Ramos (cell line): ENCODE results near the gene FCRLB.

Experiments
- in situ Hi-C: fragments of 300-500 bp; cut with MboI; formaldehyde crosslinking; loops from one replicate; pipeline ENCODE4 v1.14.3; 2022; ENCODE audit warnings: low sequenced_read_pairs; ENCODE audit not compliant: unreplicated experiment

FCRLB gene

GRCh38 chr1:161718559-161719324 is 2.6 kb upstream of the FCRLB start:
- in situ Hi-C loops, result loop anchor here (25.0 kb wide), 2 partner anchors 506 to 681 kb away; partner anchors contain the start of genes APOA2, FCER1G, NDUFS2 and TSTD1

- in situ Hi-C loops, result loop anchor here (25.0 kb wide), 2 partner anchors 507 to 682 kb away; partner anchors contain the start of genes APOA2, FCER1G, NDUFS2 and TSTD1
These were observed 2.1 kb upstream of the FCRLB start for GRCh38 chr1:161719325-161719611.

DNA sequence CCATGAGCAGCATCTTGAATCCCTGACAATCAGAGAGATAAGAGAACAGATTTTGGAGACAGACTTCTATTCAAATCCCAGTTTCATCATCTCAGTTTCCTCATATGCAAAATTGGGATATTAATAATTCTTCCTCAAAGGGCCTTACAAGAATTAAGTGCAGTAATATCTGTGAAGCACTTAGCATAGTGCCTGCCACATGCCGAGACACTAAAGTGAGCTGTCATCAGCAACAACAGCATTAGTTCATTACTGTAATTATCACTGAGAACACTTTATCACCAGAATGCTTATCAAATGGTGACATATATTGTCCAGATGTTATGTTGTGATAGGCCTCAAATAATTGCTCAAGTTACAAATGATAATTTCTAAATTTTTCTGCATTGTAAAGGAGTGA is 922 bp upstream of the FCRLB start:
- in situ Hi-C loops, result loop anchor here (25.0 kb wide), 2 partner anchors 508 to 683 kb away; partner anchors contain the start of genes APOA2, FCER1G, NDUFS2 and TSTD1

DNA sequence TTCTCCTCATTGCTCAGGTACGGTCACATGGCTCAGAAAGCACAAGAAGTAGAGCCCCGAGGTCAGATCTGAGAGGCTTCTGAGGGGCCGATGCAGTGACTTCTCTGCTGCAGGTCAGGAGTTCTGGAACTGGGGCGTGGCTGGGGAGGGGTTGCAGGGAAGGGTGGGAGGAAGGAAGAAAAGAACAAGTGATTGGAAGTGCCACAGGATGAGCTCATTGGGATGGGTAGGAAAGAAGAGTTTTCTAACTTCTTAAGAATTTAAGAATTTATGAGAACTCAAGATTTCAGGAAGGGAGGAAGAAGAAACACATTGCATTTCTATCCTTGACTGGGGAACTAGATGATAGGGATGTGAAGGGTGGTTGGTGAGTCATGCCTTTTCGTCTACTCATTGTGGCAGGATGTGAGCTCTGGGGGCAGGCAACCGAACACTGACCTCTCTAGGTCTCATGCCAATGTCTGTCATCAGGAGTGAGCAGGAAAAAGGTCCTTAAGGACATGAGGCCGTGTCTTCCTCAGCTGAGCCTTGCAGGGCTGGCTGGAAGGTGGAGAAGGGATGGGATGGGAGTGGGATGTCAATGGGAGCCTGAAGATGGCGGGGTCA is 497 bp downstream of the FCRLB start:
- in situ Hi-C loops, result loop anchor here (25.0 kb wide), 2 partner anchors 510 to 685 kb away; partner anchors contain the start of genes APOA2, FCER1G, NDUFS2 and TSTD1

- in situ Hi-C loops, result loop anchor here (25.0 kb wide), 2 partner anchors 510 to 685 kb away; partner anchors contain the start of genes APOA2, FCER1G, NDUFS2 and TSTD1
These were observed 1.1 kb downstream of the FCRLB start for GRCh38 chr1:161722406-161722805.

DNA sequence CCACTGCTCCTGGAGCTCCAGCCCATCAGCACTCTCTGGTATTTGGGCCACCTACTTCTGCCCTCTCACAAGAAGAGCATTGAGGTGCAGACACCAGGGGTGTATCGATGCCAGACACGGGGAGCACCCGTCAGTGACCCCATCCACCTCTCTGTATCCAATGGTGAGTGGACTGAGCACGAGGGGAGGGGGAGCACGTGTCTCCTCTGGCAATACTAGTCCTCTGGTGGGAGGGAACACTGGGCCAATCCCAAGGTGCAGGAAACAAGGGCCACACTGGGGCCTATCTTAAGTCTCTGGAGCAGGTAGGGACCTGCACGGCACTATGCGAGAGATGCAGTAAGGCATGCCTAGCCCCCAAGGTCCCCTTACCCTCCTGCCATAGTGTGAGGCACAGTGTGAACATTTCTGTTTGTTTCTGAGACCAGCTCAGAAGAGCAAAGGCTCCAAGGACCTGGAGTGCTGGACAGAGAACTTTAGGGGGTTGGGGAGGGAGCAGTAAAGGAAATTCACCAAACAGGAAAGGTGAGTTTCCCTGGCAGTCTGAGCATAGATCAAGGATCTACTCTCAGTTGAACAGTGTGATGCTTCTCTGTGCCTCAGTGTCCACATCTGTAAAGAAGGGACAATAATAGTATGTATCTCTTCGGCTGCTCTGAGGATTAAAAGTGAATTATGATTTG is 2.3 kb downstream of the FCRLB start:
- in situ Hi-C loops, result loop anchor here (25.0 kb wide), 2 partner anchors 511 to 686 kb away; partner anchors contain the start of genes APOA2, FCER1G, NDUFS2 and TSTD1

DNA sequence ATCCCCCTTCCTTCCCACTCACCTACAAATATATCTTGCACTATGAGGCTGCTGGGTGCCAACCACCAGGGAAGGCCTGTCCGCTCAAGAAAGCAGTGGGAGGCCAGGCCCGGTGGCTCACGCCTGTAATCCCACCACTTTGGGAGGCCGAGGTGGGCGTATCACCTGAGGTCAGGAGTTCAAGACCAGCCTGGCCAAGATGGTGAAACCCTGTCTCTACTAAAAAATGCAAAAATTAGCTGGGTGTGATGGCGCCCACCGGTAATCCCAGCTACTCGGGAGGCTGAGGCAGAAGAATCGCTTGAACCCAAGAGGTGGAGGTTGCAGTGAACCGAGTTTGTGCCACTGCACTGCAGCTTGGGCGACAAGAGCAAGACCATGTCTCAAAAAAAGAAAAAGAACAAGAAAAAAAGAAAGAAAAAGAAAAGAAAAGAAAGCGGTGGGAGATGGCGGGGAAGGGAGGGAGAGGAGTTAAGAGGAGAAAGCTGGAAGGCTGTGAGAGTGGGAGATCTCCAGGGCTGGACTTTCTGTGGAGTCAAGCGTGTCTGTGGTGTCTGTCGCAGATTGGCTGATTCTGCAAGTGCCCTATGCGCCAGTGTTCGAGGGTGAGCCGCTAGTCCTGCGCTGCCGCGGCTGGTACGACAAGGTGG is 4.0 kb downstream of the FCRLB start:
- in situ Hi-C loops, result loop anchor here (25.0 kb wide), 1 partner anchor 88 kb away; the partner anchor contains the start of gene FCGR3B

GRCh38 chr1:161725908-161726472 is 4.6 kb downstream of the FCRLB start:
- in situ Hi-C loops, result loop anchor here (25.0 kb wide), 1 partner anchor 89 kb away; the partner anchor contains the start of gene FCGR3B

- in situ Hi-C loops, result loop anchor here (25.0 kb wide), 1 partner anchor 89 kb away; the partner anchor contains the start of gene FCGR3B
These were observed 5.3 kb downstream of the FCRLB start for GRCh38 chr1:161726473-161727255.

DNA sequence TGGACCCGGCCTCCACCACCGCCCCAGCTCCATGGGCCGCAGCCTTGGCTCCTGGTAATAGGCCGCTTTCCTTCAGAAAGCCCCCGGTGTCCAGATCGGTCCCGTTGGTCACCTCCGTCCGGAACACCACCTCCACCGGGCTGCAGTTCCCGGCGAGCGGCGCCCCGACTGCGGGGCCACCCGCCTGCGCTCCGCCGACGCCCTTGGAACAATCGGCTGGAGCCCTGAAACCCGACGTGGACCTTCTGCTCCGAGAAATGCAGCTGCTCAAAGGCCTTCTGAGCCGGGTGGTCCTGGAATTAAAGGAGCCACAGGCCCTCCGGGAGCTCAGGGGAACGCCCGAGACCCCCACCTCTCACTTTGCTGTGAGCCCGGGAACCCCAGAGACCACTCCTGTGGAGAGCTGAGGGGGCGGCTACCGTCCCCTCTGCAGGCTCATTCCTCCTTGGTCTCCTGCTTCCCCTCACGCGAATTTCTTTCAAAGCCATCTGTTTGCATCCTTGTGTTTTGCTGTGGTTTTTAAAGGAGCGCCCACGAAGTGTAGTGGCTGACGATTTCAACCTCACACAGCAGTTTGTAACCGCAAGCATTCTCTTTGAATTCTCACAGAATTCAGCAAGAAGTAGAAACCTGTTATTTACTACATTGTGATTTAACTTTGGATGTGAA is 6.0 kb downstream of the FCRLB start:
- in situ Hi-C loops, result loop anchor here (25.0 kb wide), 1 partner anchor 90 kb away; the partner anchor contains the start of gene FCGR3B

- in situ Hi-C loops, result loop anchor here (25.0 kb wide), 1 partner anchor 91 kb away; the partner anchor contains the start of gene FCGR3B
These were observed 7.3 kb downstream of the FCRLB start for GRCh38 chr1:161728376-161729226.

DNA sequence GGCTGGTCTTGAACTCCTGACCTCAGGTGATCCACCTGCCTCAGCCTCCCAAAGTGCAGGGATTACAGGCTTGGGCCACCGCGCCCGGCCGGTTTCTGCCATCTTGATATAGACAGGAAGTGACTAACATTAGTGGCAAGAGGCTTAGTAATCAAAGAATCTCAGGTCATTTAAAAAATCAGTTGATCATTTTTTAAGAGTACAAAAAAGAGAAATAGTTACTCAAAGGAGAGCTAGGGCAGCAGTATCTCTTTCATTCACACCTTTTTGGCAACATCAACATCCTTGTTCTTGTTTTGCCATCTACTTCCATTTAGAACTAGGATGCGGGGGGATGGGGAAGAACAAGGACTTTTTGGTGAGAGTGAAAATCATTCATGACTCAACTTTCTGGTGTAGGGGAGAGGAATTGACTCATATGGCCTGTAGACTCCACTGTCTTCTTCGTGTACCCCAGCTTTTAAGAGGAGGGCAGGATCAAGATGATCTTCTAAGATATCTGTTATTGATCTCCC is 8.8 kb downstream of the FCRLB start:
- in situ Hi-C loops, result loop anchor here (25.0 kb wide), 1 partner anchor 93 kb away; the partner anchor contains the start of gene FCGR3B

GRCh38 chr1:161731241-161731640 is 9.9 kb downstream of the FCRLB start:
- in situ Hi-C loops, result loop anchor here (25.0 kb wide), 1 partner anchor 94 kb away; the partner anchor contains the start of gene FCGR3B

GRCh38 chr1:161731981-161732718 is 10.8 kb downstream of the FCRLB start:
- in situ Hi-C loops, result loop anchor here (25.0 kb wide), 1 partner anchor 95 kb away; the partner anchor contains the start of gene FCGR3B

DNA sequence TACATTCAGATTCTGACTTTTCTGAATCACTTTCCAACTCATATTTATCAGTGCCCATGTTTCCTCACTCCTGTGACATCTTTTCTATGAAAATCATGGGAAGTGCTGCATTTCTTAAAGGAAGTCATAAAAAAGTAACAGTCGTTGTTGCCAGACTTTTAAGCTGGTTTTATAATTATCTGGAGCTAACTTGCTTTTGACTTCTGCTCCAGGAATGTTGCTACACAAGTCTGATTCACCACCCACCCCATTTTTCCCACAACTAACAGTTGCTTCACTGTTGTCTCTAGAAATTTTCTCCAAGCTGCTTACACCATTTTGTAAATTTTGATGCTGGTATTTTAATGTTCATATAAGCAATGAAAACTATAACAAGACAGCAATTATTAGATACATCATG is 12.2 kb downstream of the FCRLB start:
- in situ Hi-C loops, result loop anchor here (25.0 kb wide), 1 partner anchor 96 kb away; the partner anchor contains the start of gene FCGR3B

DNA sequence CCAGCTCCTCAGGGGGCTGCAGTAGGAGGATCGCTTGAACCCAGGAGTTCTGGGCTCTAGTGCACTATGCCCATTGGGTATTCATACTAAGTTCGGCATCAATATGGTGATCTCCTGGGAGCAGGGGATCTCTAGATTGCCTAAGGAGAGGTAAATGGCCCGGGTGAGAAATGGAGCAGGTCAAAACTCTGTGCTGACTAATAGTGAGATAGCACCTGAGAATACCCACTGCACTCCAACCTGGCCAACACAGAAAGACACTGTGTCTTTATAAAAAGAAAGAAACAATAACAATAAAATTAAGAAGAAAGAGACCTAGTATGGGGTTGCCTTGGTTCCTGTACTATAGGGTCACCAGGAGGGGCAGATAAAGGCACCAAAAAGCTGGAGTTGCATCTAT is 14.5 kb downstream of the FCRLB start:
- in situ Hi-C loops, result loop anchor here (25.0 kb wide), 1 partner anchor 99 kb away; the partner anchor contains the start of gene FCGR3B
